Activated CD8-positive, alpha-beta memory T cell treated with anti-CD3 and anti-CD28 coated beads, Interleukin-2, amount 50 U/mL, for 1 hour (primary cell): ENCODE data around the gene RPS27A.
A peak's percentile ranks its signal among the peaks of the same experiment; 100 is the strongest.
"Not testable (repeated sequence)": the region's sequence is repeated elsewhere in the genome, so short reads cannot be mapped to it uniquely, and the experiment has no call there.

Source experiments
- DNase-seq: peaks from one replicate; pipeline ENCODE4 v3.0.0-alpha.2; 2020; ENCODE audit errors: extremely low read depth

RPS27A gene

GRCh38 chr2:55239656-55240222 lies 7.3 kb downstream of the RPS27A start:
- DNase-seq: no peak

- DNase-seq: not testable (repeated sequence)
These were observed 9.1 kb downstream of the RPS27A start for GRCh38 chr2:55241582-55241981.

GRCh38 chr2:55242617-55243016 lies 10.1 kb downstream of the RPS27A start:
- no peak for DNase-seq

GRCh38 chr2:55245411-55245810 lies 12.9 kb downstream of the RPS27A start:
- no peak for DNase-seq

- DNase-seq: no peak
These were observed 14.5 kb downstream of the RPS27A start for GRCh38 chr2:55247025-55247424.

- no peak for DNase-seq
These were observed 20.3 kb downstream of the RPS27A start for GRCh38 chr2:55252832-55253231.

- DNase-seq: not testable (repeated sequence)
These were observed 27.1 kb downstream of the RPS27A start for GRCh38 chr2:55259586-55259985.

GRCh38 chr2:55268288-55268906 lies 35.9 kb downstream of the RPS27A start:
- no peak for DNase-seq

GRCh38 chr2:55268907-55269644 lies 36.6 kb downstream of the RPS27A start, which contains the start of gene MTIF2:
MTIF2 (minus strand) TSS chr2:55269231; CDS start chr2:55263858, 5,373 bp downstream.
- peak; percentile 67 for DNase-seq

GRCh38 chr2:55269645-55269990 lies 37.1 kb downstream of the RPS27A start:
- DNase-seq: no peak

GRCh38 chr2:55274346-55274745 lies 41.9 kb downstream of the RPS27A start:
- not testable (repeated sequence) for DNase-seq

- DNase-seq: no peak
These were observed 44.8 kb downstream of the RPS27A start for GRCh38 chr2:55277310-55277709.

- DNase-seq: not testable (repeated sequence)
These were observed 46.8 kb downstream of the RPS27A start for GRCh38 chr2:55279214-55279835.

GRCh38 chr2:55279859-55280424 lies 47.5 kb downstream of the RPS27A start:
- DNase-seq: not testable (repeated sequence)

GRCh38 chr2:55280851-55281546 lies 48.5 kb downstream of the RPS27A start:
- DNase-seq: not testable (repeated sequence)

GRCh38 chr2:55282110-55282917 lies 49.8 kb downstream of the RPS27A start:
- DNase-seq: peak; percentile 65

- no peak for DNase-seq
These were observed 50.6 kb downstream of the RPS27A start for GRCh38 chr2:55283083-55283482.
